ENCODE data around the gene TYW1.
"Not testable (repeated sequence)": the region's sequence is repeated elsewhere in the genome, so short reads cannot be mapped to it uniquely, and the experiment has no call there.

GRCh38 chr7:67191002-67191720 is 194.5 kb downstream of the TYW1 start:
- TF ChIP-seq L3MBTL2 (conservative IDR thresholded peaks at IDR 0.05); CTBP1 (IDR thresholded peaks at IDR 0.05; ENCODE audit: borderline replicate concordance); SP1 (IDR thresholded peaks at IDR 0.05); FOXM1 (IDR thresholded peaks at IDR 0.05; ENCODE audit: borderline replicate concordance); ARNT (IDR thresholded peaks at IDR 0.05); TARDBP (IDR thresholded peaks at IDR 0.05); LEF1 (IDR thresholded peaks at IDR 0.05; ENCODE audit: borderline replicate concordance): not testable (repeated sequence)
